HEK293 (cell line): ENCODE data around the gene CRMP1.

Experiments used
- MYNN ChIP-seq: fragments of 450-650 bp; formaldehyde crosslinking; IDR thresholded peaks from 2 replicates; pipeline ENCODE4 v1.5.1; 2016; ENCODE audit warnings: missing biosample characterization, missing genetic modification characterization, borderline replicate concordance
- YY1 ChIP-seq: fragments of 450-650 bp; formaldehyde crosslinking; IDR thresholded peaks from 2 replicates; pipeline ENCODE4 v1.5.1; 2018; ENCODE audit warnings: missing biosample characterization, missing genetic modification characterization
- ZBTB21 ChIP-seq: fragments of 450-650 bp; formaldehyde crosslinking; IDR thresholded peaks from 2 replicates; pipeline ENCODE4 v1.5.1; 2017; ENCODE audit warnings: missing biosample characterization, missing genetic modification characterization
- ZNF549 ChIP-seq: fragments of 450-650 bp; IDR thresholded peaks from 2 replicates; pipeline ENCODE4 v1.5.1; 2018; ENCODE audit warnings: missing biosample characterization, missing genetic modification characterization, mild to moderate bottlenecking, inconsistent platforms, moderate library complexity
- ZNF596 ChIP-seq: fragments of 450-650 bp; IDR thresholded peaks from 2 replicates; pipeline ENCODE4 v1.5.0; 2018; ENCODE audit warnings: missing biosample characterization, mild to moderate bottlenecking, missing genetic modification characterization, moderate library complexity
- TF ChIP-seq, protein P1 (sequence below): sonication (generic); formaldehyde crosslinking; IDR thresholded peaks from 2 replicates; pipeline ENCODE4 v1.8.1; 2022; ENCODE audit warnings: mild to moderate bottlenecking, moderate library complexity, missing genetic modification reagents
- TF ChIP-seq, protein P2 (sequence below): fragments of 450-650 bp; formaldehyde crosslinking; IDR thresholded peaks from 2 replicates; pipeline ENCODE4 v1.5.1; 2016; ENCODE audit warnings: missing biosample characterization, missing genetic modification characterization
- TF ChIP-seq, protein P3 (sequence below): fragments of 450-650 bp; formaldehyde crosslinking; IDR thresholded peaks from 2 replicates; pipeline ENCODE4 v1.5.1; 2016; ENCODE audit warnings: missing biosample characterization, missing genetic modification characterization
- TF ChIP-seq, protein P4 (sequence below): fragments of 450-650 bp; formaldehyde crosslinking; IDR thresholded peaks from 2 replicates; pipeline ENCODE4 v1.5.1; 2016; ENCODE audit warnings: missing biosample characterization, missing genetic modification characterization

DNA sequence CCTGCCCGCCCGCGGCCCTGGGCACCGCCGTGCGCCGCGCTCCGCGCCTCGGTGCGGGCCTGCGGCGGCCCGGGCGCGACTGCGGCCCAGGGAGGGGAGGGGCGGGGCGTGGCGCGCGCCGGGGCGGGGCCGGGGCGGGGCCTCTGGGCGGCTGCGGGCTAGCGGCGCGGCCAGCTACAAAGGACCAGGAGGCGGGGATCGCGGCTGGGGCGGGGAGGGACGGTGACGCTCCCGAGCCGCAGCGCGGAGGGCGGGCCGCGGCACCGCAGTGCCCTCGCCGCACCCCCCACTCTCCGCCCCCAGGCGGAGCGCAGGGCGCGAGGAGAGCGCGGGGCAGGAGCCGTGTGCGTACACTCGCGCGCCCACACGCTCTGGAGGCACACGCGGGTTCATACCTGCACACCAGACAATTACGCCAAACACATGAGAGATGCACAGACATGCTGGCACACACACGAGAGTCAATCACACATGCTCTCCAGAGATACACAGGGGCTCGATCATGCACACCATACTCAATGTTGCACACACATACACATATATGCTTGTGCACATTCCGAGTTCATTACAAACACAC is at the start of gene CRMP1:
- TF ChIP-seq, protein P1, sequence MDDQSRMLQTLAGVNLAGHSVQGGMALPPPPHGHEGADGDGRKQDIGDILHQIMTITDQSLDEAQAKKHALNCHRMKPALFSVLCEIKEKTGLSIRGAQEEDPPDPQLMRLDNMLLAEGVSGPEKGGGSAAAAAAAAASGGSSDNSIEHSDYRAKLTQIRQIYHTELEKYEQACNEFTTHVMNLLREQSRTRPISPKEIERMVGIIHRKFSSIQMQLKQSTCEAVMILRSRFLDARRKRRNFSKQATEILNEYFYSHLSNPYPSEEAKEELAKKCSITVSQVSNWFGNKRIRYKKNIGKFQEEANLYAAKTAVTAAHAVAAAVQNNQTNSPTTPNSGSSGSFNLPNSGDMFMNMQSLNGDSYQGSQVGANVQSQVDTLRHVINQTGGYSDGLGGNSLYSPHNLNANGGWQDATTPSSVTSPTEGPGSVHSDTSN (CRISPR knock-in tag), result no peak
- TF ChIP-seq, protein P2, sequence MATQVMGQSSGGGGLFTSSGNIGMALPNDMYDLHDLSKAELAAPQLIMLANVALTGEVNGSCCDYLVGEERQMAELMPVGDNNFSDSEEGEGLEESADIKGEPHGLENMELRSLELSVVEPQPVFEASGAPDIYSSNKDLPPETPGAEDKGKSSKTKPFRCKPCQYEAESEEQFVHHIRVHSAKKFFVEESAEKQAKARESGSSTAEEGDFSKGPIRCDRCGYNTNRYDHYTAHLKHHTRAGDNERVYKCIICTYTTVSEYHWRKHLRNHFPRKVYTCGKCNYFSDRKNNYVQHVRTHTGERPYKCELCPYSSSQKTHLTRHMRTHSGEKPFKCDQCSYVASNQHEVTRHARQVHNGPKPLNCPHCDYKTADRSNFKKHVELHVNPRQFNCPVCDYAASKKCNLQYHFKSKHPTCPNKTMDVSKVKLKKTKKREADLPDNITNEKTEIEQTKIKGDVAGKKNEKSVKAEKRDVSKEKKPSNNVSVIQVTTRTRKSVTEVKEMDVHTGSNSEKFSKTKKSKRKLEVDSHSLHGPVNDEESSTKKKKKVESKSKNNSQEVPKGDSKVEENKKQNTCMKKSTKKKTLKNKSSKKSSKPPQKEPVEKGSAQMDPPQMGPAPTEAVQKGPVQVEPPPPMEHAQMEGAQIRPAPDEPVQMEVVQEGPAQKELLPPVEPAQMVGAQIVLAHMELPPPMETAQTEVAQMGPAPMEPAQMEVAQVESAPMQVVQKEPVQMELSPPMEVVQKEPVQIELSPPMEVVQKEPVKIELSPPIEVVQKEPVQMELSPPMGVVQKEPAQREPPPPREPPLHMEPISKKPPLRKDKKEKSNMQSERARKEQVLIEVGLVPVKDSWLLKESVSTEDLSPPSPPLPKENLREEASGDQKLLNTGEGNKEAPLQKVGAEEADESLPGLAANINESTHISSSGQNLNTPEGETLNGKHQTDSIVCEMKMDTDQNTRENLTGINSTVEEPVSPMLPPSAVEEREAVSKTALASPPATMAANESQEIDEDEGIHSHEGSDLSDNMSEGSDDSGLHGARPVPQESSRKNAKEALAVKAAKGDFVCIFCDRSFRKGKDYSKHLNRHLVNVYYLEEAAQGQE, result no peak
- TF ChIP-seq ZNF549 (tag by site-specific recombination) (no peak), ZNF596 (tag by site-specific recombination) (no peak), ZBTB21 (tag by site-specific recombination) (no peak), MYNN (tag by site-specific recombination) (no peak), YY1 (tag by site-specific recombination) (no peak)
- TF ChIP-seq, protein P3, sequence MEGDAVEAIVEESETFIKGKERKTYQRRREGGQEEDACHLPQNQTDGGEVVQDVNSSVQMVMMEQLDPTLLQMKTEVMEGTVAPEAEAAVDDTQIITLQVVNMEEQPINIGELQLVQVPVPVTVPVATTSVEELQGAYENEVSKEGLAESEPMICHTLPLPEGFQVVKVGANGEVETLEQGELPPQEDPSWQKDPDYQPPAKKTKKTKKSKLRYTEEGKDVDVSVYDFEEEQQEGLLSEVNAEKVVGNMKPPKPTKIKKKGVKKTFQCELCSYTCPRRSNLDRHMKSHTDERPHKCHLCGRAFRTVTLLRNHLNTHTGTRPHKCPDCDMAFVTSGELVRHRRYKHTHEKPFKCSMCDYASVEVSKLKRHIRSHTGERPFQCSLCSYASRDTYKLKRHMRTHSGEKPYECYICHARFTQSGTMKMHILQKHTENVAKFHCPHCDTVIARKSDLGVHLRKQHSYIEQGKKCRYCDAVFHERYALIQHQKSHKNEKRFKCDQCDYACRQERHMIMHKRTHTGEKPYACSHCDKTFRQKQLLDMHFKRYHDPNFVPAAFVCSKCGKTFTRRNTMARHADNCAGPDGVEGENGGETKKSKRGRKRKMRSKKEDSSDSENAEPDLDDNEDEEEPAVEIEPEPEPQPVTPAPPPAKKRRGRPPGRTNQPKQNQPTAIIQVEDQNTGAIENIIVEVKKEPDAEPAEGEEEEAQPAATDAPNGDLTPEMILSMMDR (tag by site-specific recombination), result no peak
- TF ChIP-seq, protein P4, sequence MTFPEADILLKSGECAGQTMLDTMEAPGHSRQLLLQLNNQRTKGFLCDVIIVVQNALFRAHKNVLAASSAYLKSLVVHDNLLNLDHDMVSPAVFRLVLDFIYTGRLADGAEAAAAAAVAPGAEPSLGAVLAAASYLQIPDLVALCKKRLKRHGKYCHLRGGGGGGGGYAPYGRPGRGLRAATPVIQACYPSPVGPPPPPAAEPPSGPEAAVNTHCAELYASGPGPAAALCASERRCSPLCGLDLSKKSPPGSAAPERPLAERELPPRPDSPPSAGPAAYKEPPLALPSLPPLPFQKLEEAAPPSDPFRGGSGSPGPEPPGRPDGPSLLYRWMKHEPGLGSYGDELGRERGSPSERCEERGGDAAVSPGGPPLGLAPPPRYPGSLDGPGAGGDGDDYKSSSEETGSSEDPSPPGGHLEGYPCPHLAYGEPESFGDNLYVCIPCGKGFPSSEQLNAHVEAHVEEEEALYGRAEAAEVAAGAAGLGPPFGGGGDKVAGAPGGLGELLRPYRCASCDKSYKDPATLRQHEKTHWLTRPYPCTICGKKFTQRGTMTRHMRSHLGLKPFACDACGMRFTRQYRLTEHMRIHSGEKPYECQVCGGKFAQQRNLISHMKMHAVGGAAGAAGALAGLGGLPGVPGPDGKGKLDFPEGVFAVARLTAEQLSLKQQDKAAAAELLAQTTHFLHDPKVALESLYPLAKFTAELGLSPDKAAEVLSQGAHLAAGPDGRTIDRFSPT (tag by site-specific recombination), result no peak
